Measurements from ENCODE around the gene PTPRH.

PTPRH gene

GRCh38 chr19:55208880-55209692, at the start of gene PTPRH:
PTPRH (minus strand) TSS chr19:55209501; CDS start chr19:55209433, 68 bp downstream.
- no peak for DNase-seq

- DNase-seq, result peak in 1 of 2 experiments; percentile 59
Observed at GRCh38 chr19:55258476-55258827, 49.2 kb upstream of the PTPRH start.

- DNase-seq, result peak in 1 of 2 experiments; percentile 46
Observed at GRCh38 chr19:55257461-55258420, 48.4 kb upstream of the PTPRH start.

GRCh38 chr19:55256562-55257460, 47.5 kb upstream of the PTPRH start:
- DNase-seq, result peak in 1 of 2 experiments; percentile 34

GRCh38 chr19:55255618-55256423, 46.5 kb upstream of the PTPRH start:
- peak in 1 of 2 experiments; percentile 20 for DNase-seq

GRCh38 chr19:55254625-55254977, 45.3 kb upstream of the PTPRH start:
- no peak for DNase-seq

GRCh38 chr19:55253842-55254624, 44.7 kb upstream of the PTPRH start:
- DNase-seq, result no peak

- no peak for DNase-seq
Observed at GRCh38 chr19:55252760-55253663, 43.7 kb upstream of the PTPRH start.

- DNase-seq, result no peak
Observed at GRCh38 chr19:55251341-55252081, 42.2 kb upstream of the PTPRH start.

GRCh38 chr19:55250262-55251036, 41.1 kb upstream of the PTPRH start:
- DNase-seq, result no peak

GRCh38 chr19:55249841-55250240, 40.5 kb upstream of the PTPRH start:
- no peak for DNase-seq

GRCh38 chr19:55248704-55249103, 39.4 kb upstream of the PTPRH start:
- no peak for DNase-seq

- DNase-seq, result no peak
Observed at GRCh38 chr19:55248166-55248675, 38.9 kb upstream of the PTPRH start.

GRCh38 chr19:55247621-55248099, 38.4 kb upstream of the PTPRH start:
- DNase-seq, result no peak

GRCh38 chr19:55246462-55247451, 37.5 kb upstream of the PTPRH start:
- no peak for DNase-seq

GRCh38 chr19:55245236-55245904, 36.1 kb upstream of the PTPRH start:
- DNase-seq, result no peak

All from NCI-H526 (cell line).